ENCODE data around the gene PKDREJ. TPM values are rescaled to one million over a fixed set of nuclear protein-coding genes. Genes with fewer than 3 reads are reported as not detected.

The PKDREJ gene
- total and polyA plus RNA-seq, 7 donors = under 0.01 to 0.36 (median 0.24) TPM; not detected in 3

DNA sequence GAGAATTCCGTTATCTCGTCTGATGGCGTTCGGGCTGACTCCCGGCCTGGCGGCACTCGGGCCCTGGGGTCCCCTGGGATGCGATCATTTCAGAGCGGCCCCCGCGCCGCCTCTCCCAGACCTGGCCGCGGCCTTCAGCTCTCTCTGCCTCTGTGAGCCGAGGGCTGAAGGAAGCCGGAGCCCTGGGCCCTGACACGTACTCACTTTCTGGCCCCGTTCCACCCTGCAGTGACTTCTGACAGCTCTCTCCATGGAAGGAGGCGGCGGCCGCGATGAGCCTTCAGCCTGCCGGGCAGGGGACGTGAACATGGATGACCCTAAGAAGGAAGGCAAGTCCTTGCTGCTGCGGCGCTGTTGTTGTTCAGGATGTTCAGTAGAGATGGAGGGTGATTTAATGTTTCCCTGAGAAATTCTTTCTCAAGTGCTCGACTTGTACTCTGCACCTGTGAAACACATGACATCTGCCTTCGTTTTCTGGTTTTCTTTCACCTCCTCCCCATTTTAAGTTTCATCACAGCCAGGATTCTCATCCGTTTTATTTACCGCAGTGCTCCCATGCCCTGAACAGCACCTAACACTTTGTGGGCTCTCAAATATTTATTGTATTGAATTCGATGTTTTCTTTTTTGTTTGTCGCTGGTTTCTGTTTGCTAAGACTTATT is 34.1 kb upstream of the PKDREJ start:
- TF ChIP-seq POLR2AphosphoS5 (IDR thresholded peaks at IDR 0.05) (no peak), POLR2A (IDR thresholded peaks at IDR 0.05) (no peak), EP300 (IDR thresholded peaks at IDR 0.05) (no peak)
- TF ChIP-seq, protein P1, sequence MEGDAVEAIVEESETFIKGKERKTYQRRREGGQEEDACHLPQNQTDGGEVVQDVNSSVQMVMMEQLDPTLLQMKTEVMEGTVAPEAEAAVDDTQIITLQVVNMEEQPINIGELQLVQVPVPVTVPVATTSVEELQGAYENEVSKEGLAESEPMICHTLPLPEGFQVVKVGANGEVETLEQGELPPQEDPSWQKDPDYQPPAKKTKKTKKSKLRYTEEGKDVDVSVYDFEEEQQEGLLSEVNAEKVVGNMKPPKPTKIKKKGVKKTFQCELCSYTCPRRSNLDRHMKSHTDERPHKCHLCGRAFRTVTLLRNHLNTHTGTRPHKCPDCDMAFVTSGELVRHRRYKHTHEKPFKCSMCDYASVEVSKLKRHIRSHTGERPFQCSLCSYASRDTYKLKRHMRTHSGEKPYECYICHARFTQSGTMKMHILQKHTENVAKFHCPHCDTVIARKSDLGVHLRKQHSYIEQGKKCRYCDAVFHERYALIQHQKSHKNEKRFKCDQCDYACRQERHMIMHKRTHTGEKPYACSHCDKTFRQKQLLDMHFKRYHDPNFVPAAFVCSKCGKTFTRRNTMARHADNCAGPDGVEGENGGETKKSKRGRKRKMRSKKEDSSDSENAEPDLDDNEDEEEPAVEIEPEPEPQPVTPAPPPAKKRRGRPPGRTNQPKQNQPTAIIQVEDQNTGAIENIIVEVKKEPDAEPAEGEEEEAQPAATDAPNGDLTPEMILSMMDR (IDR thresholded peaks at IDR 0.05) = no peak
- Histone ChIP-seq H3K9me3 (no peaks in the 10 kb centered on the region), H3K36me3 (peaks cover 0 to 15% (median 9%) of the 10 kb centered on the region in 4 donors), H3K27me3 (no peaks in the 10 kb centered on the region), H3K27ac (peak overlapping the region in 1 of 4 donors; percentile 93), H3K4me1 (peaks cover 0 to 19% (median 16%) of the 10 kb centered on the region in 4 donors), H3K4me3 (peak overlapping the region in 3 of 4 donors; percentile 50 to 62 (median 61))
- WGBS, 2 donors = 2 to 5% methylated on average over 32 of the region's 32 CpGs
- intact Hi-C loops (cut with DNase I) = loop anchor here (2.0 to 5.0 kb wide), 3 partner anchors 145 to 300 kb away; partner anchors contain the start of gene PPARA
- DNase-seq = no peak

DNA sequence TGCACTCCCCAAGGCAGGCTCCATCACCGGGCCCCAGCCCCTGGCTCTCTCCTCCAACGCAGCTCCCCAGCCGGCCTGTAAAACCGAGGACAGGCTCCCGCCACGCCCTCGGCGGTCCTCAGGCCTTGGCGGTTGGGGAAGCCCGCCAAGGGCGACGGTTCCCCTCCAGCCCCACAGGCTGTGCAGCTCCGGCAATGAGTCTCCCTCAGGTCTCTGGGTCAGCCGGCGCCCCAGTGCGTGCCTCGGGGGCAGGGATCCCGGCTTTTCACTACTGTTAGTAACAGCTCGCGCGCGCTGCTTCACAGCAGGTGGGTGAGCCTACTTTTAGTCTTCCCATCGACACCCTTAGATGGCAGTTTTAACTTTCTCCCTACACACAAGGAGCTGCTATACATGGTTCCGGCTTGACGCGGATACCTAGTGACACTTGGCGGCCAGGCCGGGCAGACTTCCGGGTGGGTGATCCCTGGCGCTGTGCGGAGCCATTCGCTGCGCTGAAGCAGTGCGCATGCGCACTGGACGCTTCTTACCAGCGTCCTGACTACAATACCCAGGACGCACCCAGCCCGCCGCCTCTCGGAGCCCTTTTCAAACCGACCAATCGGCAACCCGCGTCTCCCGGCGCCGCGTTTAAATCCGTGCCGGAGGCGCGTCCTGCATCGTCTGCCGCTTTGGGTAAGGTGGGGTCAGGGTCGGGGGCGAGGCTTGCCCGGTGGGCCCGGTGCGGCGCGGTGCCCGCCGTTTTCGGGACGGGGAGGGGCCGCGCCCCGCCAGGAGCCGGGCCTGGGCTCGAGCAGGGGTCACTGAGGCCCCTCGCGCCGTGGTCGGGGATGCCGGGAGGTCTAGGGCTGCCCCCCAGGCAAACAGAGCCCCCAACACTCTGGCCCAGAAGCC is 33.4 kb upstream of the PKDREJ start, which contains the start of gene GTSE1:
Gene GTSE1, plus strand, starts transcription at position 614 of the 894 bp plus-strand sequence. CDS start 531 bp downstream, outside the sequence.
- peak within 1 kb of the TSS; percentile 35 to 62 (median 56) for H3K4me3 ChIP-seq
- H3K9me3 ChIP-seq = peaks cover 0 to 3% (median 0%) of the 10 kb centered on the region in 4 donors
- TF ChIP-seq EP300 (IDR thresholded peaks at IDR 0.05) (no peak), POLR2AphosphoS5 (IDR thresholded peaks at IDR 0.05) (peak; percentile 54 to 85 (median 84)), POLR2A (IDR thresholded peaks at IDR 0.05) (peak in 1 of 2 donors; percentile 33)
- TF ChIP-seq, protein P1 (IDR thresholded peaks at IDR 0.05) = no peak
- DNase-seq = peak; percentile 99
- H3K27ac ChIP-seq = peak within 1 kb of the TSS; percentile 89 to 96 (median 94)
- WGBS, 2 donors = 0 to 1% methylated on average over 76 of the region's 76 CpGs
- H3K27me3 ChIP-seq = no peaks in the 10 kb centered on the region
- H3K4me1 ChIP-seq = peaks cover 0 to 19% (median 16%) of the 10 kb centered on the region in 4 donors
- H3K36me3 ChIP-seq = peaks cover 4 to 23% (median 13%) of the 10 kb centered on the region in 4 donors
- intact Hi-C loops (cut with DNase I) = loop anchor here (2.0 to 5.0 kb wide), 3 partner anchors 144 to 299 kb away; partner anchors contain the start of gene PPARA

DNA sequence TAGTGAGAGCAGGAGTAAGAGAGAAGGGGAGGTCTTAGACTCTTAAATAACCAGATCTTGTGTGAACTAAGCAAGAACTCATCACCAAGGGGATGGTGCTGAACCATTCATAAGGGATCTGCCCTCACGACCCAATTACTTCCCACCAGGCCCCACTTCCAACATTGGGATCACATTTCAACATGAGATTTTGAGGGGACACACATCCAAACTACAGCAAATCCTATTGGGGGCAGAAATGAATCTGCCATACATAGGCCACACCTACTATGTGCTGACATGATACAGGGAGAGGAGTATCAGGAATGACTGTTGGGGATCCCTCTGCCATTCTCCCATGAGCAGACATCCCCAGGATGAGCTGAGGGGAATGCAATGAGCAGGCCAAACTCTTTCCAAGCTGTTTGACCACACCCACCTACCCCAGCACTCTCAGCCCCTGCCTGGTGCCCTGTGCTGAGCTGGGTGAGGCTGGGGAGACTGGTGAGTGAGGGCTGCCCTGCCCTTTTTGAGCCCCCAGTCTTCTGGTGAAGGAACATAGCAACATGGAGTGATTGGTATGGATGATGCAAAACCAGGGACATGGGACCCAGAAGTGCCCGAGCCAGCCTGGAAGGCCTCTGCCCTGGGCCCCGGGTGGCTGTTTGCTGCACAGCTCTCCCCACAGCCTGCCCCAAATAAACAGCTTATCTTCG is 32.3 kb upstream of the PKDREJ start:
- intact Hi-C loops (cut with DNase I) = loop anchor here (2.0 to 5.0 kb wide), 3 partner anchors 27 to 298 kb away; partner anchors contain the start of genes PPARA and TTC38

More for the DNA sequence above, 32.3 kb upstream of the PKDREJ start:
- Histone ChIP-seq H3K4me1 (peaks cover 0 to 19% (median 16%) of the 10 kb centered on the region in 4 donors), H3K27ac (peak overlapping the region; percentile 89 to 96 (median 94)), H3K4me3 (peak overlapping the region in 3 of 4 donors; percentile 50 to 62 (median 61)), H3K27me3 (no peaks in the 10 kb centered on the region), H3K36me3 (peaks cover 10 to 33% (median 15%) of the 10 kb centered on the region in 4 donors), H3K9me3 (peaks cover 0 to 3% (median 0%) of the 10 kb centered on the region in 4 donors)
- no peak for DNase-seq
- TF ChIP-seq POLR2AphosphoS5 (IDR thresholded peaks at IDR 0.05) (no peak), EP300 (IDR thresholded peaks at IDR 0.05) (no peak), POLR2A (IDR thresholded peaks at IDR 0.05) (no peak)
- TF ChIP-seq, protein P1 (IDR thresholded peaks at IDR 0.05) = no peak
- WGBS, 2 donors = 42 to 75% methylated on average over 4 of the region's 4 CpGs
